Measurements from ENCODE around the gene SRRT. TPM values are rescaled to one million over a fixed set of nuclear protein-coding genes. Genes with fewer than 3 reads are reported as not detected.
"Not testable (repeated sequence)": the region's sequence is repeated elsewhere in the genome, so short reads cannot be mapped to it uniquely, and the experiment has no call there.

SRRT gene
- total and polyA plus RNA-seq, 4 donors, result 58.5 to 120 (median 78.0) TPM

DNA sequence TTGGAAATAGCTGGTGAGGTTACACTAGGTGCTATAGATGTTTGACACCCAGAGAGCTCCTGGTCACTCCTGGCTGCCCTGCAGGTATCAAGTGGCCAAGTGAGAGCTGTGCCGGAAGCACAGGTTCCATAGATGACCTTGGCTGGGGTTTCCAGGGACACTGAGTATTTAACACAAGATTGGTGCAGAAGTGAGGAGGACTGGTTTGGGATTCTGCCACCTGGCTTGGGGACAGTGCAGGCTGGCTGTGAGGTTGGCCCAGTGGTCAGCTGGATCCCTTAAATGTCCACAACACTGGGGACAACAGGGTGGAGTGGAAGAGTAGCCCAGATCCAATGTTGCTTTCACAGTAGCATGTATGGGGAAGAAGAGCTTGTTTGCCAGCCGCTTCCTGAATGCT lies 26.1 kb downstream of the SRRT start:
- Histone ChIP-seq H3K27ac (ENCODE audit: low read depth in 1 of 2, low read length in 1 of 2) (no peak overlapping the region), H3K27me3 (ENCODE audit: control insufficient read depth in 3 of 3, insufficient read depth in 3 of 3, low read length in 2 of 3) (peaks cover 0 to 16% (median 15%) of the 10 kb centered on the region in 3 donors), H3K9ac (ENCODE audit: insufficient read depth in 1 of 2, low read length in 2 of 2) (no peak overlapping the region), H3K4me3 (no peak overlapping the region), H3K4me1 (ENCODE audit: control insufficient read depth in 5 of 5, insufficient read depth in 5 of 5, low read length in 5 of 5) (peaks cover 0 to 8% (median 0%) of the 10 kb centered on the region in 5 donors), H3K9me3 (ENCODE audit: control insufficient read depth in 4 of 4, insufficient read depth in 3 of 4, low read length in 3 of 4) (peaks cover 0 to 2% (median 0%) of the 10 kb centered on the region in 4 donors), H3K36me3 (ENCODE audit: control insufficient read depth in 4 of 4, insufficient read depth in 4 of 4, low read length in 4 of 4) (no peaks in the 10 kb centered on the region)
- ATAC-seq (ENCODE audit: insufficient read depth, low FRiP score) (no peak), DNase-seq (no peak)
- no peak for TF ChIP-seq CTCF (IDR thresholded peaks at IDR 0.05; ENCODE audit: control extremely low read depth, extremely low read depth)
- WGBS, 2 donors, result 76 to 91% methylated on average over 2 of the region's 2 CpGs

GRCh38 chr7:100901921-100902332 lies 27.0 kb downstream of the SRRT start:
- H3K36me3 ChIP-seq (ENCODE audit: control insufficient read depth in 4 of 4, insufficient read depth in 4 of 4, low read length in 4 of 4), result no peaks in the 10 kb centered on the region
- WGBS, 2 donors, result 77 to 84% methylated on average over 5 of the region's 5 CpGs
- H3K4me1 ChIP-seq (ENCODE audit: control insufficient read depth in 5 of 5, insufficient read depth in 5 of 5, low read length in 5 of 5), result no peaks in the 10 kb centered on the region
- no peak overlapping the region for H3K4me3 ChIP-seq
- H3K27ac ChIP-seq (ENCODE audit: low read depth in 1 of 2, low read length in 1 of 2), result no peak overlapping the region
- no peak for TF ChIP-seq CTCF (IDR thresholded peaks at IDR 0.05; ENCODE audit: control extremely low read depth, extremely low read depth)
- H3K27me3 ChIP-seq (ENCODE audit: control insufficient read depth in 3 of 3, insufficient read depth in 3 of 3, low read length in 2 of 3), result peaks cover 0 to 10% (median 9%) of the 10 kb centered on the region in 3 donors
- peaks cover 0 to 2% (median 0%) of the 10 kb centered on the region in 4 donors for H3K9me3 ChIP-seq (ENCODE audit: control insufficient read depth in 4 of 4, insufficient read depth in 3 of 4, low read length in 3 of 4)
- ATAC-seq (ENCODE audit: insufficient read depth, low FRiP score) (no peak), DNase-seq (no peak)
- H3K9ac ChIP-seq (ENCODE audit: insufficient read depth in 1 of 2, low read length in 2 of 2), result no peak overlapping the region

GRCh38 chr7:100902638-100903037 lies 27.7 kb downstream of the SRRT start:
- Histone ChIP-seq H3K27me3 (ENCODE audit: control insufficient read depth in 3 of 3, insufficient read depth in 3 of 3, low read length in 2 of 3) (peaks cover 0 to 5% (median 3%) of the 10 kb centered on the region in 3 donors), H3K9me3 (ENCODE audit: control insufficient read depth in 4 of 4, insufficient read depth in 3 of 4, low read length in 3 of 4) (peaks cover 0 to 2% (median 0%) of the 10 kb centered on the region in 4 donors), H3K9ac (ENCODE audit: insufficient read depth in 1 of 2, low read length in 2 of 2) (no peak overlapping the region), H3K4me1 (ENCODE audit: control insufficient read depth in 5 of 5, insufficient read depth in 5 of 5, low read length in 5 of 5) (no peaks in the 10 kb centered on the region), H3K36me3 (ENCODE audit: control insufficient read depth in 4 of 4, insufficient read depth in 4 of 4, low read length in 4 of 4) (no peaks in the 10 kb centered on the region), H3K4me3 (no peak overlapping the region), H3K27ac (ENCODE audit: low read depth in 1 of 2, low read length in 1 of 2) (no peak overlapping the region)
- WGBS, 2 donors, result 82 to 94% methylated on average over 6 to 7 of the region's 7 CpGs
- ATAC-seq (ENCODE audit: insufficient read depth, low FRiP score), result no peak
- TF ChIP-seq CTCF (IDR thresholded peaks at IDR 0.05; ENCODE audit: control extremely low read depth, extremely low read depth), result no peak
- DNase-seq, result no peak

- TF ChIP-seq CTCF (IDR thresholded peaks at IDR 0.05; ENCODE audit: control extremely low read depth, extremely low read depth), result no peak
- Histone ChIP-seq H3K4me3 (no peak overlapping the region), H3K27me3 (ENCODE audit: control insufficient read depth in 3 of 3, insufficient read depth in 3 of 3, low read length in 2 of 3) (no peaks in the 10 kb centered on the region), H3K4me1 (ENCODE audit: control insufficient read depth in 5 of 5, insufficient read depth in 5 of 5, low read length in 5 of 5) (no peaks in the 10 kb centered on the region), H3K9me3 (ENCODE audit: control insufficient read depth in 4 of 4, insufficient read depth in 3 of 4, low read length in 3 of 4) (peaks cover 0 to 5% (median 0%) of the 10 kb centered on the region in 4 donors), H3K27ac (ENCODE audit: low read depth in 1 of 2, low read length in 1 of 2) (no peak overlapping the region), H3K36me3 (ENCODE audit: control insufficient read depth in 4 of 4, insufficient read depth in 4 of 4, low read length in 4 of 4) (no peaks in the 10 kb centered on the region), H3K9ac (ENCODE audit: insufficient read depth in 1 of 2, low read length in 2 of 2) (no peak overlapping the region)
- WGBS, 2 donors, result 96% methylated on average over 5 of the region's 5 CpGs
- DNase-seq, result no peak
- ATAC-seq (ENCODE audit: insufficient read depth, low FRiP score), result no peak
Observed at GRCh38 chr7:100908512-100908911, 33.6 kb downstream of the SRRT start.

DNA sequence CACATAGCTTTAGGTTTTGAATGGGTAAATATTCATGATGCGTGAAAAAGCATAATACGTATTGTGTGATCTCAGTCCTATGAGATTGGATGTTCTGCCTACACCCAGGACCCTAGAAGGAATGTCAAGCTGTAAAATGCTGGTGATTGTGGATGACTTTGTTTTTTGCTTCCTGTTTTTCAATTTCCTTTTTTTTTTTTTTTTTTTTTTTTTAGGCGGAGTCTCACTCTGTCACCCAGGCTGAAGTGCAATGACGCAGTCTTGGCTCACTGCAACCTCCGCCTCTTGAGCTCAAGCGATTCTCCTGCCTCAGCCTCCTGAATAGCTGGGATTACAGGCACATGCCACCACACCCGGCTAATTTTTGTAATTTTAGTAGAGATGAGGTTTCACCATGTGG lies 35.5 kb downstream of the SRRT start:
- not testable (repeated sequence) for ATAC-seq (ENCODE audit: insufficient read depth, low FRiP score); H3K9ac ChIP-seq (ENCODE audit: insufficient read depth in 1 of 2, low read length in 2 of 2); H3K36me3 ChIP-seq (ENCODE audit: control insufficient read depth in 4 of 4, insufficient read depth in 4 of 4, low read length in 4 of 4); H3K27ac ChIP-seq (ENCODE audit: low read depth in 1 of 2, low read length in 1 of 2); H3K4me3 ChIP-seq; H3K9me3 ChIP-seq (ENCODE audit: control insufficient read depth in 4 of 4, insufficient read depth in 3 of 4, low read length in 3 of 4); H3K4me1 ChIP-seq (ENCODE audit: control insufficient read depth in 5 of 5, insufficient read depth in 5 of 5, low read length in 5 of 5); DNase-seq; H3K27me3 ChIP-seq (ENCODE audit: control insufficient read depth in 3 of 3, insufficient read depth in 3 of 3, low read length in 2 of 3)
- WGBS, 2 donors, result 47 to 71% methylated on average over 6 to 7 of the region's 7 CpGs

Data from lung (tissue), 12 donors.